Measurements from ENCODE around the gene URAD. TPM values are rescaled to one million over a fixed set of nuclear protein-coding genes. Genes with fewer than 3 reads are reported as not detected.

Gene URAD
- total and polyA plus RNA-seq, 9 donors, result not detected

GRCh38 chr13:27959976-27960361 is 28.5 kb downstream of the URAD start:
- H3K36me3 ChIP-seq, result no peaks in the 10 kb centered on the region
- H3K4me3 ChIP-seq, result no peak overlapping the region
- TF ChIP-seq EP300 (IDR thresholded peaks at IDR 0.05) (no peak), POLR2A (IDR thresholded peaks at IDR 0.05) (no peak), CTCF (IDR thresholded peaks at IDR 0.05) (no peak)
- intact Hi-C loops (cut with DNase I), result loop anchor here in 1 of 4 donors (10.0 kb wide), 1 partner anchor 135 kb away; no protein-coding TSS in a partner anchor
- peaks cover 4% of the 10 kb centered on the region for H3K4me1 ChIP-seq (ENCODE audit: insufficient read depth)
- 25 to 30% (median 29%) methylated on average over 14 of the region's 14 CpGs for WGBS, 3 donors
- no peak overlapping the region for H3K27ac ChIP-seq
- H3K27me3 ChIP-seq, result no peaks in the 10 kb centered on the region
- H3K9me3 ChIP-seq, result no peaks in the 10 kb centered on the region
- DNase-seq, result no peak

GRCh38 chr13:27956576-27957300 is 31.8 kb downstream of the URAD start:
- no peak for TF ChIP-seq CTCF (IDR thresholded peaks at IDR 0.05)
- 26 to 34% (median 29%) methylated on average over 5 of the region's 5 CpGs for WGBS, 3 donors
- Histone ChIP-seq H3K27me3 (no peaks in the 10 kb centered on the region), H3K4me1 (ENCODE audit: insufficient read depth) (peaks cover 9% of the 10 kb centered on the region), H3K27ac (no peak overlapping the region), H3K9me3 (no peaks in the 10 kb centered on the region), H3K4me3 (no peak overlapping the region), H3K36me3 (no peaks in the 10 kb centered on the region)
- no peak for DNase-seq
- intact Hi-C loops (cut with DNase I), result loop anchor here in 1 of 4 donors (10.0 kb wide), 1 partner anchor 132 kb away; no protein-coding TSS in a partner anchor

- 52 to 63% (median 58%) methylated on average over 11 of the region's 11 CpGs for WGBS, 3 donors
- no peak overlapping the region for H3K4me3 ChIP-seq
- no peak overlapping the region for H3K27ac ChIP-seq
- TF ChIP-seq EP300 (IDR thresholded peaks at IDR 0.05), result no peak
- TF ChIP-seq POLR2A (IDR thresholded peaks at IDR 0.05), result no peak
- TF ChIP-seq CTCF (IDR thresholded peaks at IDR 0.05), result no peak
- intact Hi-C loops (cut with DNase I), result loop anchor here in 1 of 4 donors (10.0 kb wide), 1 partner anchor 130 kb away; no protein-coding TSS in a partner anchor
- no peaks in the 10 kb centered on the region for H3K27me3 ChIP-seq
- H3K4me1 ChIP-seq (ENCODE audit: insufficient read depth), result peaks cover 5% of the 10 kb centered on the region
- H3K36me3 ChIP-seq, result no peaks in the 10 kb centered on the region
- no peaks in the 10 kb centered on the region for H3K9me3 ChIP-seq
- DNase-seq, result no peak
These were observed 33.4 kb downstream of the URAD start for GRCh38 chr13:27955014-27955591.

- Histone ChIP-seq H3K27ac (no peak overlapping the region), H3K4me1 (ENCODE audit: insufficient read depth) (peaks cover 5% of the 10 kb centered on the region), H3K4me3 (peak overlapping the region; percentile 26), H3K9me3 (no peaks in the 10 kb centered on the region), H3K36me3 (no peaks in the 10 kb centered on the region), H3K27me3 (no peaks in the 10 kb centered on the region)
- TF ChIP-seq POLR2A (IDR thresholded peaks at IDR 0.05), result no peak
- DNase-seq, result peak in 2 of 5 donors; percentile 31 to 51
- intact Hi-C loops (cut with DNase I), result loop anchor here in 1 of 4 donors (10.0 kb wide), 1 partner anchor 130 kb away; no protein-coding TSS in a partner anchor
- WGBS, 3 donors, result 2 to 4% (median 2%) methylated on average over 38 to 56 of the region's 56 CpGs
These were observed 34.1 kb downstream of the URAD start for GRCh38 chr13:27954406-27954851.

Measured in ovary (tissue), 9 donors.